HG03575 (cell line): ENCODE data around the gene LENG9.

Experiments used
- ATAC-seq: cut with Tn5 transposase; IDR thresholded peaks from one replicate; pipeline ENCODE4 v1.9.1; 2021; ENCODE audit not compliant: unreplicated experiment, insufficient number of reproducible peaks, low FRiP score; ENCODE audit errors: extremely low read depth

The LENG9 gene

GRCh38 chr19:54461613-54462012 lies 2.0 kb downstream of the LENG9 start:
- ATAC-seq = no peak

GRCh38 chr19:54461210-54461609 lies 2.4 kb downstream of the LENG9 start:
- ATAC-seq = no peak

- no peak for ATAC-seq
These were observed 3.2 kb downstream of the LENG9 start for GRCh38 chr19:54460230-54461005.

- no peak for ATAC-seq
These were observed 4.0 kb downstream of the LENG9 start for GRCh38 chr19:54459282-54460229.

- no peak for ATAC-seq
These were observed 4.8 kb downstream of the LENG9 start for GRCh38 chr19:54458648-54459281.

- ATAC-seq = no peak
These were observed 5.6 kb downstream of the LENG9 start for GRCh38 chr19:54457773-54458647.

GRCh38 chr19:54456423-54457373 lies 6.9 kb downstream of the LENG9 start:
- no peak for ATAC-seq

GRCh38 chr19:54455786-54456422 lies 7.7 kb downstream of the LENG9 start:
- ATAC-seq = no peak

- no peak for ATAC-seq
These were observed 8.6 kb downstream of the LENG9 start for GRCh38 chr19:54454781-54455675.

GRCh38 chr19:54453921-54454780 lies 9.4 kb downstream of the LENG9 start:
- ATAC-seq = no peak

- ATAC-seq = no peak
These were observed 11.0 kb downstream of the LENG9 start for GRCh38 chr19:54452626-54453025.

GRCh38 chr19:54451997-54452396 lies 11.6 kb downstream of the LENG9 start:
- no peak for ATAC-seq

GRCh38 chr19:54451331-54451871 lies 12.2 kb downstream of the LENG9 start:
- no peak for ATAC-seq

- ATAC-seq = no peak
These were observed 13.9 kb downstream of the LENG9 start for GRCh38 chr19:54449701-54450069.
